ENCODE measurements around the gene G2E3.

G2E3 gene

DNA sequence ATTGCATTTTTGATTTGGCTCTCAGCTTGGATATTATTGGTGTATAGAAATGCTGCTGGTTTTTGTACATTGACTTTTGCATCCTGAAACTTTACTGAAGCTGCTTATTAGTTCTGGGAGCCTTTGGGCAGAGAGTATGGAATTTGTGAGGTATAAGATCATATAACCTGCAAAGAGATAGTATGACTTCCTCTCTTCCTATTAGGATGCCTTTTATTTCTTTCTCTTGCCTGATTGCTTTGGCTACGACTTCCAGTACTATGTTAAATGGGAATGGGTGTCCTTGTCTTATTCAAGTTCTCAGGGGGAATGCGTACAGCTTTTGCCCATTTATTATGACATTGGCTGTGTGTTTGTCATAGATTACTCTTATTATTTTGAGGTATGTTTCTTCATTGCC is 86.6 kb downstream of the G2E3 start:
- ATAC-seq, result no peak
- no peak overlapping the region for H3K27ac Mint-ChIP-seq

DNA sequence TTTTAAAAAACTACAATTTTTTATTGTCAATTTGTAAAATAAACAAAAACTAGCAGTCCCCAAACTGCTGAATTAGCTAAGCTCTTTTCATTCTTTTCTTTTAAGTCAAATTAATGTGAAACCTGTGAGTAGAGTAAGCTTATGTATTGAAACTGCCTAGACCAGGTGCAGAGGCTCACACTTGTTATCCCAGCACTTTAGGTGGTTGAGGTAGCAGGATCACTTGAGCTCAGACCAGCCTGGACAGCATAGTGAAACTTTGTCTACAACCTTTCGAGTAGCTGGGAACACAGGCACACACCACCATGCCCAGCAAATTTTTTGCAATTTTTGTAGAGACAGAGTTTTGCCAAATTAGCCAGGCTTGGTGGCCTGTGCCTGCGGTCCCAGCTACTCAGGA is 89.5 kb downstream of the G2E3 start:
- H3K36me3 Mint-ChIP-seq, result peaks cover 64% of the 10 kb centered on the region
- H3K4me3 Mint-ChIP-seq, result no peak overlapping the region
- H3K9me3 Mint-ChIP-seq, result peaks cover 11% of the 10 kb centered on the region
- peaks cover 15% of the 10 kb centered on the region for H3K4me1 Mint-ChIP-seq
- no peaks in the 10 kb centered on the region for H3K27me3 Mint-ChIP-seq
- H3K27ac Mint-ChIP-seq, result no peak overlapping the region
- no peak for ATAC-seq

More for the DNA sequence above, 86.6 kb downstream of the G2E3 start:
- H3K36me3 Mint-ChIP-seq, result peaks cover 62% of the 10 kb centered on the region
- H3K4me3 Mint-ChIP-seq, result no peak overlapping the region
- H3K4me1 Mint-ChIP-seq, result peaks cover 15% of the 10 kb centered on the region
- no peaks in the 10 kb centered on the region for H3K27me3 Mint-ChIP-seq
- H3K9me3 Mint-ChIP-seq, result peaks cover 11% of the 10 kb centered on the region

- H3K36me3 Mint-ChIP-seq, result peaks cover 34% of the 10 kb centered on the region
- H3K4me3 Mint-ChIP-seq, result no peak overlapping the region
- H3K27me3 Mint-ChIP-seq, result no peaks in the 10 kb centered on the region
- ATAC-seq, result no peak
- no peaks in the 10 kb centered on the region for H3K9me3 Mint-ChIP-seq
- H3K4me1 Mint-ChIP-seq, result no peaks in the 10 kb centered on the region
- H3K27ac Mint-ChIP-seq, result no peak overlapping the region
Observed at GRCh38 chr14:30651937-30652336, 93.0 kb downstream of the G2E3 start.

GRCh38 chr14:30655124-30655523 is 96.2 kb downstream of the G2E3 start:
- Mint-ChIP-seq H3K4me3 (no peak overlapping the region), H3K36me3 (peaks cover 26% of the 10 kb centered on the region), H3K27me3 (no peaks in the 10 kb centered on the region), H3K27ac (no peak overlapping the region), H3K9me3 (no peaks in the 10 kb centered on the region), H3K4me1 (peaks cover 3% of the 10 kb centered on the region)
- no peak for ATAC-seq

DNA sequence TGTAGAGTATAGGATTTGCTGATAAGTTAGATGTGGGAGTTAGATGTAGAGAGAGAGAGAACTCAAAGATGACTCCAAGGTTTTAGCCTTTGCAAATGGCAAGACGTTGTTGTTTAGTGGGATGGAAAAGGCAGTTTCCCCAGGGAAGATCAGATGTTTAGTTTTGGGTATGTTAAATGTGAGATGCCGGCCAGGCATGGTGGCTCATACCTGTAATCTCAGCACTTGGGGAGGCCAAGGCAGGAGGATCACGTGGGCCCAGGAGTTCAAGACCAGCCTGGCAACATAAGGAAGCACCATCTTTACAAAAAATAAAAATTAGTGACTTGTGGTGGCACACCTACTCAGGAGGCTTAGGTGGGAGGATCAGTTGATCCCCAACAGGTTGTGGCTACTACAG is 96.7 kb downstream of the G2E3 start:
- Mint-ChIP-seq H3K36me3 (peaks cover 30% of the 10 kb centered on the region), H3K9me3 (no peaks in the 10 kb centered on the region), H3K27ac (no peak overlapping the region), H3K4me1 (peaks cover 5% of the 10 kb centered on the region), H3K4me3 (no peak overlapping the region), H3K27me3 (no peaks in the 10 kb centered on the region)
- ATAC-seq, result no peak

GRCh38 chr14:30656190-30656632 is 97.3 kb downstream of the G2E3 start:
- Mint-ChIP-seq H3K36me3 (peaks cover 32% of the 10 kb centered on the region), H3K27ac (no peak overlapping the region), H3K4me3 (no peak overlapping the region), H3K27me3 (no peaks in the 10 kb centered on the region), H3K4me1 (peaks cover 5% of the 10 kb centered on the region), H3K9me3 (no peaks in the 10 kb centered on the region)
- ATAC-seq, result no peak

DNA sequence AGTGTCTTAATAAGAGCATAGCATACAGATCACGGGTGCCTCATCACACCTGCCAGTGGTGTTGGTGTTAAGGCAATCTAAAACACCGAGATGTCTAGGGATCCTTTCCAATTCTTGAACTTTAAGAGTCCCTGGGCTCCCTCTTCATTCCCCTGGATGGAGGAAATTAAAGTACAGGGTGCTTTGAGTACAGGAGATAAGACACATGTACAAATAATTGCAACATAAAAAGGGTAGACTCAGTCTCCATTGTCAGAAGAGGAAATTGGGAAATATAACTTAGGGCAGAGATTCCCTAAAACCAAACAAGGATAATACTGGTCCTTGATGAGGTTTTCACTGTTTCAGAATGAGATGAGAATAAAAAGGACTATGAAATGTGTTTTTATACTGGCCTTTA is 98.1 kb downstream of the G2E3 start:
- Mint-ChIP-seq H3K9me3 (no peaks in the 10 kb centered on the region), H3K27me3 (no peaks in the 10 kb centered on the region), H3K4me3 (no peak overlapping the region)

GRCh38 chr14:30657606-30658163 is 98.7 kb downstream of the G2E3 start:
- Mint-ChIP-seq H3K9me3 (no peaks in the 10 kb centered on the region), H3K4me1 (peaks cover 5% of the 10 kb centered on the region), H3K4me3 (no peak overlapping the region), H3K36me3 (peaks cover 29% of the 10 kb centered on the region), H3K27ac (no peak overlapping the region), H3K27me3 (no peaks in the 10 kb centered on the region)
- no peak for ATAC-seq

More for the DNA sequence above, 98.1 kb downstream of the G2E3 start:
- H3K36me3 Mint-ChIP-seq, result peaks cover 25% of the 10 kb centered on the region
- H3K27ac Mint-ChIP-seq, result no peak overlapping the region
- H3K4me1 Mint-ChIP-seq, result peaks cover 5% of the 10 kb centered on the region
- ATAC-seq, result no peak

- no peak overlapping the region for H3K4me3 Mint-ChIP-seq
- H3K27ac Mint-ChIP-seq, result no peak overlapping the region
- H3K27me3 Mint-ChIP-seq, result no peaks in the 10 kb centered on the region
- no peak for ATAC-seq
- no peaks in the 10 kb centered on the region for H3K9me3 Mint-ChIP-seq
- peaks cover 5% of the 10 kb centered on the region for H3K4me1 Mint-ChIP-seq
- peaks cover 28% of the 10 kb centered on the region for H3K36me3 Mint-ChIP-seq
Observed at GRCh38 chr14:30658645-30659044, 99.7 kb downstream of the G2E3 start.

DNA sequence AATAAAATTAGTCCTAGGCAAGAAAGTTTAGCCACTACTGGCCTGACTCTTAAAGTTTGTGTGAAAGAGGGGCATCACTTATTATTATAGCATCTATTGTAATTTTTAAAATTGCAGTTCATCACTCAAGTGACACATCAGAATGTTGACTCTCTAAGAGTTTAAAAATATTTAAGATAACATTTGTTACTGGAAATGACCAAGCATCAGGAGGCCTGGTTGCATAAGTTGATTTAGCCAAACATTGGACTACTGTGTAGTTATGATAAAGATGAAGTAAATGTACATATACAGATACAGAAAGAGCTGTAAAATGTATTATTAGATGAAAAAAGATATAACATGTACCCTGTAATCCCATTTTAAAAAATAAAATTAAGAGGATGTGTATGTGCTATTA is 110.6 kb downstream of the G2E3 start:
- ATAC-seq, result no peak
- no peaks in the 10 kb centered on the region for H3K9me3 Mint-ChIP-seq
- peaks cover 27% of the 10 kb centered on the region for H3K36me3 Mint-ChIP-seq
- H3K4me1 Mint-ChIP-seq, result peaks cover 1% of the 10 kb centered on the region
- H3K4me3 Mint-ChIP-seq, result no peak overlapping the region
- H3K27ac Mint-ChIP-seq, result no peak overlapping the region
- no peaks in the 10 kb centered on the region for H3K27me3 Mint-ChIP-seq
